ENCODE measurements around the gene KIFC1.

The KIFC1 gene

DNA sequence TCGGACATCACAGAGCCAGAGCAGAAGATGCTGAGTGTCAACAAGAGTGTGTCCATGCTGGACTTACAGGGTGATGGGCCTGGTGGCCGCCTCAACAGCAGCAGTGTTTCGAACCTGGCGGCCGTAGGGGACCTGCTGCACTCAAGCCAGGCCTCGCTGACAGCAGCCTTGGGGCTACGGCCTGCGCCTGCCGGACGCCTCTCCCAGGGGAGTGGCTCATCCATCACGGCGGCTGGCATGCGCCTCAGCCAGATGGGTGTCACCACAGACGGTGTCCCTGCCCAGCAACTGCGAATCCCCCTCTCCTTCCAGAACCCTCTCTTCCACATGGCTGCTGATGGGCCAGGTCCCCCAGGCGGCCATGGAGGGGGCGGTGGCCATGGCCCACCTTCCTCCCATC, 51.4 kb downstream of the KIFC1 start:
- DNase-seq (ENCODE audit: low read depth in 2 of 2): no peak

DNA sequence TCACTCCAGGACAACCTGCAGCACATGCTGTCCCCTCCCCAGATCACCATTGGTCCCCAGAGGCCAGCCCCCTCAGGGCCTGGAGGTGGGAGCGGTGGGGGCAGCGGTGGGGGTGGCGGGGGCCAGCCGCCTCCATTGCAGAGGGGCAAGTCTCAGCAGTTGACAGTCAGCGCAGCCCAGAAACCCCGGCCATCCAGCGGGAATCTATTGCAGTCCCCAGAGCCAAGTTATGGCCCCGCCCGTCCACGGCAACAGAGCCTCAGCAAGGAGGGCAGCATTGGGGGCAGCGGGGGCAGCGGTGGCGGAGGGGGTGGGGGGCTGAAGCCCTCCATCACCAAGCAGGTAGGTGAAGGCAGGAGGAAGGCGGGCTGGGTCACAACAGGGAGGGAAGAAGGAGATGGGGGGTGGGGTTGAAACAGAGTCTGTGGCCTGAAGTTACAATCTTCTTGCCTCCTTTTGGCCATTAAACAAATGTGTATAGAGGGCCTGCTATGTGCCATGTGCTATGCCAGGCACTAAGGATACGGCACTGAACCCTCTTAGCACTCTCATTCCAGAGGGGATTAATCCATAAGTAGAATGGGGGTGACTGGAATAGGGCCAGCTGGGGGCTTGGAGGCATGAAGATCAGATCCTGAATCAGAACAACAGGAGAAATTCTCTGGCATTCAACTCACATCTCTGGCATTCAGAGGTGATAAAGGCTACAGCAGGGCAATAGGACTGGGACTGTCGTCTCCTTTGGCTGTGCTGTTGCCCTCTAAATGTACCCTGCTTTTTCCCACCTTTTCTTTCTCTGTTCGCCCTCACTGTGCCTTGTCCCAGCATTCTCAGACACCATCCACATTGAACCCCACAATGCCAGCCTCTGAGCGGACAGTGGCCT, 52.2 kb downstream of the KIFC1 start:
- no peak for DNase-seq (ENCODE audit: low read depth in 2 of 2)

DNA sequence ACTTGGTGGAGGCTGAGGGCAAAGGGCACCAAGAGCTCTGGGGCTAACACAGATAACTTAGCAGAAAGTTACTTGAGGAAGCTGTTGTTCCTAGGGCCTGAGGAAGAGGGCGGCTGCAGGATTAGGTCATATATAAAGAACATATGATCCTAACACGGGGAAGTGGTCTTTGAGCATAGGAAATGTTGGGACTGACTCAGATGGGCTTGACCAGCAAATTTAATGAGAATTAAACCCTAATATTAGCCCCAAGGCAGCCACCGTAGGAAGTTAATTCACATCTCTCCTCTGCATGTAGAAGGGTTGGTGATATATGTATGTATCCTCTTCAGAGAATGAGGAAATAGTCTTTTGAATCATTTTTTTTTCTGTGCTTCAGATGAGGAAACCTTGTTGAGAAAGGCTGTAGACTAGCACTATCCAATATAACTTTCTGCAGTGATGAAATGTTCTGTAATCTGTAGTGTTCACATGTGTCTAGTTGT, 53.5 kb downstream of the KIFC1 start:
- no peak for DNase-seq (ENCODE audit: low read depth in 2 of 2)

DNA sequence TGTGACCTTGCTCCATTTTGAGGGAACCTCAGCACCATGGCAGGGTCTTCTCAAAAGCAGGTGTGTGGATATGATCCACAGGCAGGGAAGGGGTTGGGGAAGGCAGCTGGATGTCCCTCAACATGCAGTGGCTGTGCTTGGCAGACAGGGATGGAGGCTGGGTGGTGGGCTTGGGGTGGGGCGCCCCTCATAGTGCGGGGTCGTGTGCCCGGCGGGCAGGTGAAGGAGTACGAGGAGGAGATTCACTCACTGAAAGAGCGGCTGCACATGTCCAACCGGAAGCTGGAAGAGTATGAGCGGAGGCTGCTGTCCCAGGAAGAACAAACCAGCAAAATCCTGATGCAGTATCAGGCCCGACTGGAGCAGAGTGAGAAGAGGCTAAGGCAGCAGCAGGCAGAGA, 54.7 kb downstream of the KIFC1 start:
- no peak for DNase-seq (ENCODE audit: low read depth in 2 of 2)

DNA sequence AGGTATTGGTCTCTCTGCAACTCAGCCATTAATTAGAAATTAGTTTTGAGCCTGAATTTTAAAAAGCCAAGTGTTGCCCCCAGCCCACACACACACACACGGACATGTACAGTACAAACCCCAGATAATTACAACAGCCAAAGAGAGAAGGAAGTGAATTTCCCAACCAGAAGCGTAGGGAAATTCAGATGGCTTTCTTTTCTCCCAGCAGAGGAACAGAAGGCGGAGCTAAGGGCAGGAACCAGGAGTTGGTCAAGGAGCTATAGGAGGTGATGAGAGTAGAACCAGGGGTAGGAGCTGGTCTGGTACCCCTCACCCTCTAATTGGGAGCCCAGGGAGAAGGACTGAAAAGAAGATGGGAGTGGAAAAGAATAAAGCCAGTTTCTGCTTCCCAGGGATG, 58.8 kb downstream of the KIFC1 start:
- no peak for DNase-seq (ENCODE audit: low read depth in 2 of 2)

DNA sequence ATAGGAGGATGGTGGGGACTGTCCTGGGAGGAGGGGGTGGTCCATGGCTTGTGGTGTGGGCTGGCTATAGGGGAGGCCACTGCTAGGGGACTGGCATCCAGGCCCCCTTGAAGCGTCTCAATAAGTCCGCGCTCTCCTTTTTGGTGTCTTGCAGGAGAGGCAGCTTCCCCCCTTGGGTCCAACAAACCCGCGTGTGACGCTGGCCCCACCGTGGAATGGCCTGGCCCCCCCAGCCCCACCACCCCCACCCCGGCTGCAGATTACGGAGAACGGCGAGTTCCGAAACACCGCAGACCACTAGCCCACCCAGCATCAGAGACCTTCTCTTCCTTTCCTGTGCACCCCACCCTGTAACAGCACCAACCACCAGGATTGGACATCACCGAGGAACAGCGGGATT, 60.0 kb downstream of the KIFC1 start:
- DNase-seq (ENCODE audit: low read depth in 2 of 2): no peak

DNA sequence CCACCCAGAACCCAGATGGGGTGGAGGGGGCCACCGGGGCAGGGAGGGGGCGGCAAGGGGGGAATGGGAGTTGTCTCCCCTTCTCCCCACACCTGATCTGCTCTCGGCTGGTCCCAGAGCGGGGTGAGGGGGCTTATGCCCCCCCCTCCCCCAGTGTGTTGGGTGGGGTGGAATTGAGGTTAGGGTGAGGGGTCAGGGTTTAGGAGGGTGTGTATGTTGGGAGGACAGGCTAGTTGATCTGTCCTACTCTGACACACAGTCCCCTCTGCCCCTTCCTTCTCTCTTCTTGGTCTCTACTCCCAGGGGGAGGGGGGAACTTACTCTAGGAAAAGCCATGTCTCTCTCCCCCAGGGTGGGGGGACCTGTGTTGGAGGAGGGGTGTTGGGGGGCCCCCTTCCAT, 60.9 kb downstream of the KIFC1 start:
- no peak for DNase-seq (ENCODE audit: low read depth in 2 of 2)

DNA sequence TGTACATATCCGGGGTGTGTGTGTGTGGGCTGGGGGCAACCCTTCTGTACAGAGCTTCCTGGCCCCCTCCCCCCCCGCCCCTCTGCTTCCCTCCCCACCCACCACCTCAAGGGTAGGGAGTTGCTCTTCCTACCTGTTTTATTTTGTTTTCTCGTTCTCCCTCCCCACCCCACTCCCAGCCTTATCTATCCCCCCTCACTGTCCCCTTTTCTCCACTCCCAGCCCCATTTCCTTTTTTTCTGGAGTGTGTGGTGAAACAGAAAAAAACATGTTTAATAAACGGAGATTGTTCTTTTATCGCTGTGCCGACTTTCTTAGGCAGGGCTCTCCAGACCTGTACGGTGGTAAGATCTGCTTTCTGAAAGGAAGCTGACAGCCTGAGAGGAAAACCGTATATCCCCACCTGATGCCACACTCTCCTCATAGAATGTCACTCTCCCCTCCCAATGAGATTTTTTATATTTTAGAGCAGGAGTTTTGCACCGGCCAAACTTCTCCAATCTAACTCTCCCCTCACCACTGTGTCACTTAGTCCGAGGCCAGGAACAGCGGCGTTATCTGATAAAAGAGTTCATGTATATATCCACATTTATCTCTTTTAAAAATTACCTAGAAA, 61.9 kb downstream of the KIFC1 start:
- DNase-seq (ENCODE audit: low read depth in 2 of 2): no peak

DNA sequence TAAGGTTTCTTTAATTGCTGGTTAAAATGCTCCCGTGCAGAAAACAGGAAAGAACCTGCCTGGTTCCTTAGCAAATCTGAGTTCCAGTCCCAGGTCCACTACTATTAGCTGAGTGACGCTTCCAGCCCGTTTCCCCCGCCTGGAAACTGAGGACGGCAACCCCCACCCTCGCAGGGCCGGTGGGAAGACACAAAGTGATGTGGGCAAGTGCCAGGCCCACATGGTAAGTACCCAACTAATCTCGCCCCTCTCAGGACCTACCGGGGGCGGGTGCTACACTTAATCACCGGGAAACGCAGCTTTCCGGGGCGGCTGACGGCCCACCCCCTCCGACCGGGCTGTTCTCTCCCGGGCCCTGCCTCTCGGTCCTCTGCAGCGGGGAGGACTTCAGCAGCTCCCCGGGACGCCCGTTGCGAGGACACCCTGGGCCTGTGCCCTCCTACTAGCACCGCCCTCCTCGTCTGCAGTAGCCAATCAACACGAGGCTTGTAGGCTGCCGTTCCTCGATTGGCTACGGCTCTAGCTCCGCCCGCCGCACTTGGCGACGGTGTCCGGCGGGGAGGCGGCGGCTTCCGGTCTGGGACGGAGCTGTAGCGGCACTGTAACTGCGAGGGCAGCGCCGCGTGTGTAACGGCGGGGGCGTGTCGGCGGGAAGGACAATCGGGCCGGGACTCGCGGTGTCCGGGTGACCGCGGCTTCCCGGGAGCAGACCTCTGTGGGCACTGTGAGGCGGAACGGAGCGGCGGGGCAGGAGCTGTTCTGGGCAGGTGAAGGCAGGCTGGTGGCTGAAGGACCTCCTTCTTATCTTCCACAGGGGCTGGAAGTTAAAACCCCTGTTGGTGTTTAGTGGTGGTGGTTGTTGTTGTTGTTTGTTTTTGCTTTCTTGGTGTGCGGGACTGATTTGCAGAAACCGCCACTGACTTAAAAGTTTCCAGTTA, 62.7 kb downstream of the KIFC1 start, which contains the start of gene ZBTB9:
Gene ZBTB9, plus strand, starts transcription at position 568 of the 938 bp plus-strand sequence. CDS start 525 bp downstream, outside the sequence.
- peak; percentile 93 to 94 for DNase-seq (ENCODE audit: low read depth in 2 of 2)

DNA sequence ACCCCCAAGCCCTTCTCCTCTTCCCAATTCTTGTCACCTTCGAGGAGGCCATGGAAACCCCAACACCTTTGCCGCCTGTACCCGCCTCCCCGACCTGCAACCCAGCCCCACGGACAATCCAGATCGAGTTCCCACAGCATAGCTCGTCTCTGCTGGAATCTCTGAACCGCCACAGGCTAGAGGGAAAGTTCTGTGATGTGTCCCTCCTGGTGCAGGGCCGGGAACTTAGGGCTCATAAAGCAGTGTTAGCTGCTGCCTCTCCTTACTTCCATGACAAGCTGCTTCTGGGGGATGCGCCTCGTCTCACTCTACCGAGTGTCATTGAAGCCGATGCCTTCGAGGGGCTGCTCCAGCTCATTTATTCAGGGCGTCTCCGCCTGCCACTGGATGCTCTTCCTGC, 63.4 kb downstream of the KIFC1 start:
- no peak for DNase-seq (ENCODE audit: low read depth in 2 of 2)

DNA sequence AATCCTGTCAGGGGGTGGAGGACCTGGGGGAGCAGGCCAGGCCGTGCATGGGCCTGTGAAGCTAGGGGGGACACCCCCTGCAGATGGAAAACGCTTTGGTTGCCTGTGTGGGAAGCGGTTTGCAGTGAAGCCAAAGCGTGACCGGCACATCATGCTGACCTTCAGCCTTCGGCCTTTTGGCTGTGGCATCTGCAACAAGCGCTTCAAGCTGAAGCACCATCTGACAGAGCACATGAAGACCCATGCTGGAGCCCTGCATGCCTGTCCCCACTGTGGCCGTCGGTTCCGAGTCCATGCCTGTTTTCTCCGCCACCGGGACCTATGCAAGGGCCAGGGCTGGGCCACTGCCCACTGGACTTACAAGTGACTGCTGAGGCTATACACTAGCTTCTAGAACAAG, 64.5 kb downstream of the KIFC1 start:
- DNase-seq (ENCODE audit: low read depth in 2 of 2): no peak

DNA sequence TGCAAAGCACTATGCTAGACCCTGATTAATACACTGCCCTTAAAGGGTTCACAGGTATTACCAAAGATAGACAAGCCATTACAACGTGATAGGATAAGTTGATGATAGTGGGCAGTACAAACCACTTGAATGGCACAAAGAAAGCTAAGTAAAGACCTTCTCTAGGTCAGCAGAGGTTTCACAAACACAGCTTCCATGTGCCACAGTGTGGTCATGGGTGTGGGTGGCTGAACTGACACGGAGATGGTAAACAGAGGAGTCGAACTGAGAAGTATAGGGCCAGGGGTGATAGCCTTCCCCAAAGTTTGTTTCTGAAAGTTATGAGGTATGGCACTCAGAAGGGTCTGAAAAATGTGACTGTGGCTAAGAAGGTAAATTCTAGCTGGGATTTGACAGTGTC, 67.1 kb downstream of the KIFC1 start:
- DNase-seq (ENCODE audit: low read depth in 2 of 2): no peak

DNA sequence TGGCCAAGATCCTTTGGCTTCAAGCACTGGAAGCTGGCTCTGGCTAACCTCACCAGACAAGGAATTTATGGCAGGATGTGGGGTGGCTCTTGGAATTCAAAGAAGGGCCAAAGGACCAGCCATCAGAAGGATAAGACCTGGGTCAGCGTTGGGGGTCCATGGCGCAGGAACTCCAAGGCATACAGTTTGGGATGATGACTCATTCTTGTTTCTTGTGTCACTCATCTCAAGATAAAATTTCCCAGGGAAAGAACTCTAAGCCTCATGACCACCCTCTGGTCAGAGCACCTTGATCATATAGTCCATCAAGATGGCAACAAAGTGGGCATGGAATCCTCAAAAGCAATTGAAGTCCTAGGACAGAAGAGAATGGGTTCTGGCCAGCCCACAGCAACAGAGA, 67.6 kb downstream of the KIFC1 start:
- no peak for DNase-seq (ENCODE audit: low read depth in 2 of 2)

All from stimulated activated CD8-positive, alpha-beta memory T cell treated with anti-CD3 and anti-CD28 coated beads, Interleukin-15, amount 100 ng/mL, for 48 hours (primary cell).